Measurements from ENCODE around the gene RNF26. TPM values are rescaled to one million over a fixed set of nuclear protein-coding genes. Genes with fewer than 3 reads are reported as not detected.

Gene RNF26
- total RNA-seq, 1 donor from 2014 or later = 34.2 TPM

DNA sequence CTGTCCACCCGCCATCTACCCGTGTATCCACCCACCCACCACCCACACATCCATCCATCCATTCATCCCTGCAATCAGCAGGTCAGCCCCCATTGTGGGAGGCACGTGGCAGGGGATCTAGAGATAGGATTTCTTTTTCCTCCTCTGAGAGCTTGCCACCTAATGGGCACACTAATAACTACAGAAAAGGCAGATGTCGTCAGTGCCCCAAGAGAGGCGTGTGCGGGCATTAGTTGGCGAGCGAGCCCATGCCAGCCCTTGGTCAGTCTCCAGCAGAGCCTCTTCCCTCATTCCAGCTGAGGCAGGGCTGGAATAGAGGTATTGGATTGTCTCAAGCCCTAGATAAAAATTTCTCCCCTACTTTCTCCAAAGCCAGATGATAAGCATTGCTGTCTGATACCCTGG is 37.5 kb downstream of the RNF26 start:
- Mint-ChIP-seq H3K4me3 (ENCODE audit: low read depth) (no peak overlapping the region), H3K36me3 (ENCODE audit: insufficient read depth) (no peaks in the 10 kb centered on the region), H3K4me1 (ENCODE audit: low read depth) (peaks cover 46% of the 10 kb centered on the region), H3K9me3 (ENCODE audit: low read depth) (no peaks in the 10 kb centered on the region), H3K27me3 (no peaks in the 10 kb centered on the region), H3K27ac (no peak overlapping the region)
- DNase-seq (ENCODE audit: low spot score, unreplicated experiment) = no peak
- TF ChIP-seq, protein P1, sequence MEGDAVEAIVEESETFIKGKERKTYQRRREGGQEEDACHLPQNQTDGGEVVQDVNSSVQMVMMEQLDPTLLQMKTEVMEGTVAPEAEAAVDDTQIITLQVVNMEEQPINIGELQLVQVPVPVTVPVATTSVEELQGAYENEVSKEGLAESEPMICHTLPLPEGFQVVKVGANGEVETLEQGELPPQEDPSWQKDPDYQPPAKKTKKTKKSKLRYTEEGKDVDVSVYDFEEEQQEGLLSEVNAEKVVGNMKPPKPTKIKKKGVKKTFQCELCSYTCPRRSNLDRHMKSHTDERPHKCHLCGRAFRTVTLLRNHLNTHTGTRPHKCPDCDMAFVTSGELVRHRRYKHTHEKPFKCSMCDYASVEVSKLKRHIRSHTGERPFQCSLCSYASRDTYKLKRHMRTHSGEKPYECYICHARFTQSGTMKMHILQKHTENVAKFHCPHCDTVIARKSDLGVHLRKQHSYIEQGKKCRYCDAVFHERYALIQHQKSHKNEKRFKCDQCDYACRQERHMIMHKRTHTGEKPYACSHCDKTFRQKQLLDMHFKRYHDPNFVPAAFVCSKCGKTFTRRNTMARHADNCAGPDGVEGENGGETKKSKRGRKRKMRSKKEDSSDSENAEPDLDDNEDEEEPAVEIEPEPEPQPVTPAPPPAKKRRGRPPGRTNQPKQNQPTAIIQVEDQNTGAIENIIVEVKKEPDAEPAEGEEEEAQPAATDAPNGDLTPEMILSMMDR (IDR thresholded peaks at IDR 0.05; ENCODE audit: unreplicated experiment) = no peak

DNA sequence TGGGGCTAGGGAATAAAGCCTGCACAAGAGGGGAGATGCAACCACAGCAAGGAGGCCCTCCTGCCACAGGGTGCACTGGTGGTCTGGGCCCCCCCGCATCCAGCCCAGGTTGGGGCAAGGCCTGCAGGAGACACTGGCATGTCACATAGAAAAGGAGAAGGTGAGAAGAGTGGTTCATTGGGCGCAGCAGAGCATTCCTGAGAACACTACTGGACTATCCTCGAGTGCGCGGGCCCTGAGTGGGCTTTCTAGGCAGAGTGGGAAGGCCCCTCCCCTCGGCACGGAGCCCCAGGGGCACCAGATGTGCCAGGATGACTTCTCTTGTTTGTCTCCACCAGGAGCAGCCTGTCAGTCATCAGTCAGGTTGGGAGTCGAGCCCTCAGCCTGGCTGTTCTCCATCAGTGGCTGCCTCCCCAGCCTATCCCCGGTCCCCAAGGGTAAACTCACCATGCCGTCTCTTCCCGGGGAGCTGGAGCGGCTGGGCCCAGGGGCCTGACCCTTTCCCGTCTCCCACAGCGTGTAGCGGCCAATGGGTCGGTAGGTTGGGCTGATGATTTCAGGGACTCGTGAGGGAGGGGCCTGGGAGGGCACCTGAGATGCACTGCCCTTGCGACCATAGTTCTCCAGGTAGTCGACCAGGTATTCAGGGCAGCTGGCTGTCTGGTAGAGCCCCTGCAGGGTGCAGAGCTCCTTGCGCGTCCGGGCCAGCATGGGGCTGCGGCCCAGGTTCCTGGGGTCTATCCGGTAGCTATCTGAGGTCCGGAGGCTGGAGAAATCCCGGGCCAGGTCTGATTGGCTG is 38.1 kb downstream of the RNF26 start:
- Mint-ChIP-seq H3K9me3 (ENCODE audit: low read depth) (no peaks in the 10 kb centered on the region), H3K27me3 (no peaks in the 10 kb centered on the region), H3K27ac (no peak overlapping the region), H3K4me1 (ENCODE audit: low read depth) (peaks cover 46% of the 10 kb centered on the region), H3K4me3 (ENCODE audit: low read depth) (no peak overlapping the region), H3K36me3 (ENCODE audit: insufficient read depth) (no peaks in the 10 kb centered on the region)
- TF ChIP-seq, protein P1 (IDR thresholded peaks at IDR 0.05; ENCODE audit: unreplicated experiment) = no peak
- no peak for DNase-seq (ENCODE audit: low spot score, unreplicated experiment)

DNA sequence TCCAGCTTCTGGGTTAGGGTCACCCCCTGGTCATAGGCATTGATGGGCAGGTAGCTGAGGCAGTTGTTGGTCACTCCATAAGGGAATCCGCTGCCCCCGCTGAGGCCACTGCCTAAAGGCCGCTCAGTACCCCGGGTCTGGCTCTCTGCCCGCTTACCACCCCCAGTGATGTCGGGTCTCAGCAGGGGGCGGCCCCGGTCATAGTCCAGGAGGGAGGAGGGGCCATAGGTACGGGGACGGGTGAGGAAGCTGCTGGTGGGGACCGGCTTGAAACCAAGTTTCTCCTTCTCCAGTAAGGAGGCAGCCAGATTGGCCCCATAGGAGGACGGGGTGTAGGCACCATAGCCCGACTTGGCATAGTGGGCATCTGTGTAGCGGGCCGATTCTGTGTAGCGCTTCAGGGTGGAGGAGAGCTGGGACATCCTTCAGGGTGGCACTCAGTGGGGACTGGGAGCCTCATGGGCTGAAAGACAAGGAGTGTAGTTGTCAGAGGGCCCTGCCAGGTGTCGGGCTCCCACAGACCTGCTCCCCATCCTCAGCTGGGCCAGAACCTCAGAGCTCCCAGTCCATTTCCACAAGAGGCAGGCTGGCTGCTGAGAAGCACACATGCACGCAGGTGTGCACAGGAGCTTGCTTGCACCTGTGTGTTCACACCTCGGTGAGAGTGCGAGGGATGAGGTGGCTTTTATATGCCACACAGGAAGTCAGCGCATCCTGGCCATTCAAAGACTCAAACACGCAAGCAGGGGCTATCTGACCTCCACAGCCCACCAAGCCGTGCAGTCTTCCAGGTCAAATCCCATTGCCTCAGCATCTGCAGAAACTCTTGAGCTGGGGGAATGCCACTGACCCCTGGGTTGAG is 39.0 kb downstream of the RNF26 start:
- no peak for DNase-seq (ENCODE audit: low spot score, unreplicated experiment)
- H3K9me3 Mint-ChIP-seq (ENCODE audit: low read depth) = no peaks in the 10 kb centered on the region
- no peaks in the 10 kb centered on the region for H3K27me3 Mint-ChIP-seq
- H3K36me3 Mint-ChIP-seq (ENCODE audit: insufficient read depth) = no peaks in the 10 kb centered on the region
- H3K4me1 Mint-ChIP-seq (ENCODE audit: low read depth) = peaks cover 38% of the 10 kb centered on the region
- H3K27ac Mint-ChIP-seq = no peak overlapping the region
- TF ChIP-seq, protein P1 (IDR thresholded peaks at IDR 0.05; ENCODE audit: unreplicated experiment) = no peak
- H3K4me3 Mint-ChIP-seq (ENCODE audit: low read depth) = no peak overlapping the region

DNA sequence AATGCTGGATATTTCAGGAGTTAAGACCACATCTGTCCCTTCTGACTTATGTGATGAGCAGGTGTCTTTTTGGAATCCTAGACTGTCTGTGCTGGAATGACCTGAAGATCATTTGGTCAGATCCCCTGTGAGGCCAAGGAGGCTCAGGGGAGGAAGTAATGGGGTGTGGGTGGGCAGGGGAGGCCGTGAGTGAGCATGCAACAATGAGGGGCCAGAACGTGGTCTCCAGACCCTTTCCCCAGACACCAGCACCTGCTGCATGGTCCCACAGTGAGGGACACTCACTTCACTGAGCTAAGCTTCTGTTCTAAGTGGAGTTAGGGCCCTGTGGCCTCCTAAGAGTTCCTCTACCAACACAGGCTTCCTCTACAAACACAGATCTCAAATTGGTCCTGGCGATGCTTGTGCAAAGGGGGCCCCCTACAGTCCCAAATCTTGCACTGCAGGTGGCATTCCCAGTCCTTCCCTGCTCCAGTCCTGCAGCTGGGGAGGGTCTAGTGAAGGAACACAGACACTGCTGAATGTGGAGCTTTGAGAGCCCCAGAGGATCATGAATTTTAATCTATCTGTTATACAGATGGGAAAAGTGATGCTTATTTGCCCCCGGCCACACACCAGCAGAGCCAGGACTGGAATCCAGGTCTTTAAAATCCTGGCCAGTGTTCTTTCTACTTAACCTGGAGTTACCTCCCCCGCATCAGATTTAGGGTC is 39.7 kb downstream of the RNF26 start:
- Mint-ChIP-seq H3K27me3 (peaks cover 4% of the 10 kb centered on the region), H3K36me3 (ENCODE audit: insufficient read depth) (no peaks in the 10 kb centered on the region), H3K4me3 (ENCODE audit: low read depth) (no peak overlapping the region), H3K4me1 (ENCODE audit: low read depth) (peaks cover 37% of the 10 kb centered on the region), H3K27ac (no peak overlapping the region), H3K9me3 (ENCODE audit: low read depth) (no peaks in the 10 kb centered on the region)
- TF ChIP-seq, protein P1 (IDR thresholded peaks at IDR 0.05; ENCODE audit: unreplicated experiment) = peak; percentile 94
- DNase-seq (ENCODE audit: low spot score, unreplicated experiment) = peak; percentile 77

All from progenitor cell of endocrine pancreas (in vitro differentiated cells).